ENCODE data around the gene FAM89A.

DNA sequence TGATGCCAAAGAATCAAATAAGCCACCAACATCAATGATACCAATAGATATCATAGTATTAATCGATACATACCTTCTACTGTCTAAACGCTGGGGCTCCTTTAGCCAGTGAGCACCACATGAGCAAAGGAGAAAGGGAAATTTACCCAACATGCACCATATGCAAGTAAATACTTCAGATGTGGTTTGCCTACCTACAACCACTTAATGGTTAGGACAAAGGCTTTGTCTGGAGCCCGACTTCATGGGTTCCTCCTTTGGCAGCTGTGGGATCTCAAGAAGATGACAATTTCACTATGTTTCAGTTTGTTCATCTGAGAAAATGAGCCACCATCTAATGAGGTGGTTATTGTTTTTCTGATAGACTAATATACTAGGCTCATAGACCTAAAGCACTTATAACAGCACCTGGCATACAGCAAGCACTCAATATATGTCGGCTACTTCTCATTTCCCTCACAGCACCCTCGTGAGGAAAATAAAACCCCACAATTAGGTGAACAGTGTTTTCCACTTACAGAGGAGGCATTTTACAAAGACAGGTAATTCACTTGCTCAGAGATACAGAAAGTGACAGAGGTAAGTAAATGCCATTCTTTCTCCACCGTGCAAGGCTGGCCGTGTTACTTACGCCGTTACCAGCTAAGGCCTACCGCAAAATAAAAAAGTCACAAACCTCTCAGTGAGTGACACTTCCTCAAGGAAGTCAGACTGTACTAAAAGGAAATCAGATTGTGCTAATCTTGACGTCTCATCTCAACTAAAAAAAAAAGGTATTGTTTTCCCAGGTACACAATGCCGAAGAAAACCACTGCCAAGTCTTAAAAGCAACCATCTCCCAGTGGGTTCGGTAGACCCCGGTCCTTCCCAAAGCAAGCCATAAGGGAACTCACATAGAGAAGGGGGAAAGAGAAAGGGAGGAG lies 63.0 kb downstream of the FAM89A start:
- TF ChIP-seq, protein P1, sequence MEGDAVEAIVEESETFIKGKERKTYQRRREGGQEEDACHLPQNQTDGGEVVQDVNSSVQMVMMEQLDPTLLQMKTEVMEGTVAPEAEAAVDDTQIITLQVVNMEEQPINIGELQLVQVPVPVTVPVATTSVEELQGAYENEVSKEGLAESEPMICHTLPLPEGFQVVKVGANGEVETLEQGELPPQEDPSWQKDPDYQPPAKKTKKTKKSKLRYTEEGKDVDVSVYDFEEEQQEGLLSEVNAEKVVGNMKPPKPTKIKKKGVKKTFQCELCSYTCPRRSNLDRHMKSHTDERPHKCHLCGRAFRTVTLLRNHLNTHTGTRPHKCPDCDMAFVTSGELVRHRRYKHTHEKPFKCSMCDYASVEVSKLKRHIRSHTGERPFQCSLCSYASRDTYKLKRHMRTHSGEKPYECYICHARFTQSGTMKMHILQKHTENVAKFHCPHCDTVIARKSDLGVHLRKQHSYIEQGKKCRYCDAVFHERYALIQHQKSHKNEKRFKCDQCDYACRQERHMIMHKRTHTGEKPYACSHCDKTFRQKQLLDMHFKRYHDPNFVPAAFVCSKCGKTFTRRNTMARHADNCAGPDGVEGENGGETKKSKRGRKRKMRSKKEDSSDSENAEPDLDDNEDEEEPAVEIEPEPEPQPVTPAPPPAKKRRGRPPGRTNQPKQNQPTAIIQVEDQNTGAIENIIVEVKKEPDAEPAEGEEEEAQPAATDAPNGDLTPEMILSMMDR (IDR thresholded peaks at IDR 0.05; ENCODE audit: insufficient read depth, low read depth, low read length), result no peak
- no peak for TF ChIP-seq EZH2 (IDR thresholded peaks at IDR 0.05; ENCODE audit: insufficient read depth, low read length)

Data from astrocyte (in vitro differentiated cells and primary cell).